Naive B cell (primary cell): ENCODE data around the gene RFTN1. TPM values are rescaled to one million over a fixed set of nuclear protein-coding genes. Genes with fewer than 3 reads are reported as not detected.
A peak's percentile ranks its signal among the peaks of the same experiment; 100 is the strongest.

Experiments
- ATAC-seq, 2 donors: fragments of 150-1000 bp; cut with Tn5 transposase; 2 replicates each; pipeline ENCODE4 v1.10.0; 2021; ENCODE audit warnings: low read depth in 2 of 2, mild to moderate bottlenecking in 2 of 2, moderate library complexity in 2 of 2
- DNase-seq: peaks from one replicate; pipeline ENCODE4 v3.0.0; 2022
- H3K27ac Mint-ChIP-seq, 6 donors: one replicate each; pipeline ENCODE4 v1.8.0; 2020 to 2022; ENCODE audit warnings: mild to moderate bottlenecking in 6 of 6, mixed read lengths in 6 of 6, moderate library complexity in 5 of 6, inconsistent platforms in 2 of 6
- H3K27me3 Mint-ChIP-seq, 3 donors: one replicate each; pipeline ENCODE4 v1.8.0; 2021 to 2022; ENCODE audit warnings: mixed read lengths in 3 of 3, mild to moderate bottlenecking in 1 of 3
- H3K36me3 Mint-ChIP-seq, 2 donors: one replicate each; pipeline ENCODE4 v1.8.0; 2020 to 2022; ENCODE audit warnings: mixed read lengths in 2 of 2, inconsistent platforms in 1 of 2, mild to moderate bottlenecking in 1 of 2
- H3K4me1 Mint-ChIP-seq, 3 donors: one replicate each; pipeline ENCODE4 v1.8.0; 2020 to 2022; ENCODE audit warnings: mixed read lengths in 3 of 3, inconsistent platforms in 1 of 3, mild to moderate bottlenecking in 1 of 3, moderate library complexity in 1 of 3
- H3K4me3 Mint-ChIP-seq, 8 donors: one replicate each; pipeline ENCODE4 v1.8.0; 2020 to 2022; ENCODE audit warnings: mild to moderate bottlenecking in 8 of 8, mixed read lengths in 8 of 8, moderate library complexity in 8 of 8, inconsistent platforms in 2 of 8
- H3K9me3 Mint-ChIP-seq, 7 donors: one replicate each; pipeline ENCODE4 v1.8.0; 2020 to 2022; ENCODE audit warnings: mixed read lengths in 7 of 7, mild to moderate bottlenecking in 5 of 7, inconsistent platforms in 2 of 7, moderate library complexity in 1 of 7
- polyA plus RNA-seq, 6 donors: library from polyadenylated mRNA; unstranded; fragments of 300-500 nt; fragmentation: Illumina TruSeq; gene quantifications; one replicate each; pipeline ENCODE4 v1.2.3, GENCODE V29; 2021; ENCODE audit warnings: low read depth in 6 of 6

The RFTN1 gene
- polyA plus RNA-seq, 6 donors from 2014 or later = 63.0 to 147 (median 106) TPM

GRCh38 chr3:16442730-16443129, 70.8 kb downstream of the RFTN1 start:
- peaks cover 0 to 4% (median 0%) of the 10 kb centered on the region in 7 donors for H3K9me3 Mint-ChIP-seq
- no peaks in the 10 kb centered on the region for H3K27me3 Mint-ChIP-seq
- peak overlapping the region in 1 of 6 donors; percentile 64 for H3K27ac Mint-ChIP-seq
- H3K36me3 Mint-ChIP-seq = peaks cover 7 to 19% of the 10 kb centered on the region in 2 donors
- no peak overlapping the region for H3K4me3 Mint-ChIP-seq
- H3K4me1 Mint-ChIP-seq = peaks cover 18 to 60% (median 41%) of the 10 kb centered on the region in 3 donors
- DNase-seq (no peak), ATAC-seq (no peak)

- no peak overlapping the region for H3K4me3 Mint-ChIP-seq
- no peaks in the 10 kb centered on the region for H3K27me3 Mint-ChIP-seq
- no peak for ATAC-seq
- peaks cover 10 to 51% (median 31%) of the 10 kb centered on the region in 3 donors for H3K4me1 Mint-ChIP-seq
- peaks cover 0 to 4% (median 1%) of the 10 kb centered on the region in 7 donors for H3K9me3 Mint-ChIP-seq
- no peak for DNase-seq
- H3K27ac Mint-ChIP-seq = peak overlapping the region in 1 of 6 donors; percentile 41
- peaks cover 7 to 19% of the 10 kb centered on the region in 2 donors for H3K36me3 Mint-ChIP-seq
Observed at GRCh38 chr3:16441371-16441875, 72.1 kb downstream of the RFTN1 start.

DNA sequence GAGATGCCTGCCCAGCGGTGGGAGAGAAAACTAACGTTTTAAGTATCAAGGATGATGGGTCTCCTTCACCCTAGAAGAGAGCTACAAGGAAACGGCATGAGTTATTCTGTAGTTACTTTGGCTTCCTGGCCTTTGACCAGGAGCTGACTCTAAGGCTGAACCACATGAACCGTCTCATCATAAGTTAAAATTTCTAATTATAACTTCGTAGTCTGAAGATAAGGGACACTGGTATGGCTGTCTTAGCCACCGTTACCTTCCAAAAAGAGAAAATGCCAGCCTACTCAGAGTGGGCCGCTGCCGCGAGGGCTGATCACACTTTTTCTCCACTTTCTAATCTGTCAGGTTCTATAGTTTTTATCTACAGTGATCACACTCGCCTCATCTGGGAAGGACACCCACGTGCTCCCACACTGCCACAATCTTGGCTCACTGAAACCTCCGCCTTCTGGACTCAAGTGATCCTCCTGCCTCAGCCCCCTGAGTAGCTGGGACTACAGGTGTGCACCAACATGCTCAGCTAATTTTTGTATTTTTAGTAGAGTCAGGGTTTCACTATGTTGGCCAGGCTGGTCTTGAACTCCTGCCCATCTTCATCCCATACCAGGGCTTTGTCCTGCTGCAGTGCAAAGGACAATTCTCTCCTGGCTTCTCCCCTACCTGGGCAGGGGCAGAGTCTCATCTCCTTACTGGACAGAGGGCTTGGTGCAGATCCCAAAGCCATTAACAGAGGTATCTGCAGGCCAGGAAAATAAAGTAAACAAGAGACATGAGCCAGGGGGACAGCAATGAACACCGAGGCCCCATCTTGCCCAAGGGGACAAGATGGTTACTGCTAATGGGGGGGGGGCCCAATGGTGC, 73.4 kb downstream of the RFTN1 start:
- H3K4me1 Mint-ChIP-seq = peaks cover 10 to 51% (median 31%) of the 10 kb centered on the region in 3 donors
- H3K4me3 Mint-ChIP-seq = peak overlapping the region in 1 of 8 donors; percentile 16
- DNase-seq (no peak), ATAC-seq (no peak)
- no peak overlapping the region for H3K27ac Mint-ChIP-seq
- H3K27me3 Mint-ChIP-seq = no peaks in the 10 kb centered on the region
- peaks cover 0 to 8% (median 1%) of the 10 kb centered on the region in 7 donors for H3K9me3 Mint-ChIP-seq
- peaks cover 7 to 16% of the 10 kb centered on the region in 2 donors for H3K36me3 Mint-ChIP-seq

- H3K27ac Mint-ChIP-seq = no peak overlapping the region
- ATAC-seq = no peak
- H3K27me3 Mint-ChIP-seq = no peaks in the 10 kb centered on the region
- H3K9me3 Mint-ChIP-seq = peaks cover 0 to 8% (median 1%) of the 10 kb centered on the region in 7 donors
- no peak overlapping the region for H3K4me3 Mint-ChIP-seq
- peaks cover 7 to 11% of the 10 kb centered on the region in 2 donors for H3K36me3 Mint-ChIP-seq
- H3K4me1 Mint-ChIP-seq = peaks cover 13 to 56% (median 35%) of the 10 kb centered on the region in 3 donors
- no peak for DNase-seq
Observed at GRCh38 chr3:16439163-16439847, 74.2 kb downstream of the RFTN1 start.

GRCh38 chr3:16437640-16438039, 75.9 kb downstream of the RFTN1 start:
- H3K36me3 Mint-ChIP-seq = peaks cover 0 to 2% of the 10 kb centered on the region in 2 donors
- H3K27me3 Mint-ChIP-seq = no peaks in the 10 kb centered on the region
- H3K9me3 Mint-ChIP-seq = peaks cover 0 to 4% (median 0%) of the 10 kb centered on the region in 7 donors
- no peak overlapping the region for H3K4me3 Mint-ChIP-seq
- H3K4me1 Mint-ChIP-seq = peaks cover 23 to 67% (median 40%) of the 10 kb centered on the region in 3 donors
- ATAC-seq = no peak
- no peak overlapping the region for H3K27ac Mint-ChIP-seq
- DNase-seq = no peak

DNA sequence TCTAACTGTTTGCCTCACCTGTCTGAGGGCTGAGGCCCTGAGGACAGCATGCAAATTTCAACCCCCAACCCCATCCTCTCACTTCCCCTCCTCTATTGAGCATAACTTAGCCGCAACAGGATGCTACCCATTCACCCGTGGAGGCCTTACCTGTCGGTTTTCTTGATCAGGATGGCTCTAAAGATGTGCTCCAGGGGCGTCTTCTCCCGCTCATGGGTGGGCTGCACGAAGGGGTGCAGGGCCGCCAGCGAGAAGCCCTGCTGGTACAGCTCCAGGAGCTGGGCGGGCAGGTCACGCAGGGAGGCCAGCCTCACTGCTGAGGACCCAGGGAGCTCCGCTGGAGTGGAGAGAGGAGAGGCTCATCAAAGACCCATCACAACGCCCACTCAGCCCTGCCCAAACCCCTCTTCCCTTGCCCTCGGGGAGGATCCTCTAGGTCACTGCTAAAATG, 79.8 kb downstream of the RFTN1 start:
- peaks cover 48 to 71% (median 59%) of the 10 kb centered on the region in 3 donors for H3K4me1 Mint-ChIP-seq
- peak overlapping the region; percentile 34 to 85 (median 71) for H3K4me3 Mint-ChIP-seq
- H3K27ac Mint-ChIP-seq = peak overlapping the region; percentile 54 to 94 (median 88)
- DNase-seq (peak; percentile 80), ATAC-seq (peak; percentile 89 to 96)
- peaks cover 0 to 24% of the 10 kb centered on the region in 2 donors for H3K36me3 Mint-ChIP-seq
- H3K9me3 Mint-ChIP-seq = peaks cover 0 to 4% (median 0%) of the 10 kb centered on the region in 7 donors
- peaks cover 0 to 5% (median 0%) of the 10 kb centered on the region in 3 donors for H3K27me3 Mint-ChIP-seq

DNA sequence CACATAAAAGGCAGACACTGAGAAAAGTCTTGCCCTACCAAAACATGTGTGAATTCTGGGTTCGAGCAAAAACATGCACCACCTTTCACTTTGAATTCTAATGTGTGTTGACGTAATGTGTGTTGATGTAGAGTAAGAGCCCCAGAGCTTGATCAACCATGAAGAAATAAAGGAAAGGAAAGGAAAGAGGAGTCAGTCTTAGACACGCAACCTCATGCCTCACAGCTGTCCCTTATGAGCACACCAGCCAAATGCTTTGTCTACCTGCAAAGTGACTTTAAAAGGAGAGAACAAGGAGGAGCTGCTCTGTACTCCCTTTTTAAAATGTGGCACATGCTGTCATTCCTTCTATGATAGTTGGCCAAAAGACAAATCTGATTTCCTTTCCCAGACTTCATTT, 80.8 kb downstream of the RFTN1 start:
- peak overlapping the region in 7 of 8 donors; percentile 0 to 78 (median 44) for H3K4me3 Mint-ChIP-seq
- peaks cover 0 to 24% of the 10 kb centered on the region in 2 donors for H3K36me3 Mint-ChIP-seq
- peaks cover 0 to 4% (median 0%) of the 10 kb centered on the region in 7 donors for H3K9me3 Mint-ChIP-seq
- no peak for DNase-seq
- peaks cover 0 to 5% (median 0%) of the 10 kb centered on the region in 3 donors for H3K27me3 Mint-ChIP-seq
- H3K4me1 Mint-ChIP-seq = peaks cover 48 to 74% (median 65%) of the 10 kb centered on the region in 3 donors
- peak overlapping the region in 5 of 6 donors; percentile 30 to 88 (median 68) for H3K27ac Mint-ChIP-seq
- ATAC-seq = no peak

DNA sequence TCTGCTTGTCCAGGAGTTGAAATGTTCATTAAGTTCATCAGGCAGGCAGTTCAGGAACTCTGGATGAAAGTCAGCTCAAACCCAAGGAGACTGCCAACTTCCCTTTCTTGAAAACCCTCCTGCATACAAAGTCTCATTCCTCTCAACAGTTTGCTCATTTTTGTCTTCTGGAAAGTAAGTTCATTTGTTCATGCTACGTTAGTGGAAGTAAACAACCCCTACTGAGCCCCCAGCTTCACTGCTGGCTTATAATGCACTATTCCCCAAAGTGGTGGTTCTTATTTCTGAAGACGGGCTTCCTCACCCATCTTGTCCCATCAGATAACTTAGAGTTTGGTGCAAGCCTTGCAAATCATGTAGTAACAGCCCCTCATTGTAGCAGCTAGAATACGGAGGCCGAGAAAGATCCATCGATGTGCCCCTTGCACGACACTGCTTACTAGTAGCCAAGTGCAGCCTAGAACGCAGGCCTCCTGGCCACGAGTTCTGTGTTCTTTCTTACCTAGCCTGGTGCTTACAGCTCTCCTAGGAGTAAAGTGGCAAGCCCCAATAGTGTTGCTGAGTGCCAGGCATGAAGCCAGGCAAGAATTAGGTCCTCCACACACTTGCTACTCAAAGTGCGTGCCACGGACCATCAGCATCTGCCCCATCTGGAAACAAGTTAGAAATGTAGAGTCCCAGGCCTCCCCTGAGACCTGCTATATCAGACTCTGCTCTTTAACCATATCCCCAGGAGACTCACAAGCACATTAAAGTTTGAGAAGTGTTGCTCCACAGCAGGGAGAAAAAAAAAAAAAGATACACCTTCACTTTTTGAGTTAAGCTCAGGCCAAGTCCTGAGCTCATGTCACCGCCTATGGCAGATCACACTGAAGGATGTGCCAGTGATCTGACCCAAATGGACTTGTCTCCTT, 82.5 kb downstream of the RFTN1 start:
- Mint-ChIP-seq H3K36me3 (peaks cover 9 to 34% of the 10 kb centered on the region in 2 donors), H3K9me3 (peaks cover 0 to under 1% (median 0%) of the 10 kb centered on the region in 7 donors), H3K27ac (peak overlapping the region in 5 of 6 donors; percentile 53 to 93 (median 73)), H3K4me3 (peak overlapping the region; percentile 39 to 79 (median 72)), H3K27me3 (peaks cover 0 to 5% (median 0%) of the 10 kb centered on the region in 3 donors), H3K4me1 (peaks cover 48 to 85% (median 77%) of the 10 kb centered on the region in 3 donors)
- ATAC-seq (peak; percentile 57 to 72), DNase-seq (peak; percentile 64)

DNA sequence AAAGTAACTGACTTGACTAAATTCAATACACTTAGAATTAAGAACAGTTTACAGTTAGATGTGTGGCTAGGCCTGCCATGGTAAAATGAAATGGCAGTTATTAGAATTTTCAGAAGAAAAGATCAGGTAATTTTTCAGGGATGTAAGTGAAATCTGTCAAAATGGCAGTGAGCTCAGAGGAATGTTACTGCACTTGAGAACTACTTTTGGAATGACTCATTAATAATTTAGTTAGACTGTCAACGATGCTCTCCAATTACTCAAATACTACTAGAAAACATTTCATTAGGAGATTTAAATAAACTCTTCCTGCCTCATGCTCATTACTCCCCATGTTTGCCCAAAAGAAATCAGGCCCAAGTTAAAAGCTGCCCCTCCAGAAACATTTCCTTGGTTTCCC, 84.4 kb downstream of the RFTN1 start:
- Mint-ChIP-seq H3K4me1 (peaks cover 51 to 82% (median 81%) of the 10 kb centered on the region in 3 donors), H3K9me3 (no peaks in the 10 kb centered on the region), H3K36me3 (peaks cover 16 to 35% of the 10 kb centered on the region in 2 donors), H3K4me3 (no peak overlapping the region), H3K27ac (no peak overlapping the region), H3K27me3 (peaks cover 0 to 5% (median 0%) of the 10 kb centered on the region in 3 donors)
- ATAC-seq = no peak
- DNase-seq = no peak

GRCh38 chr3:16428612-16429011, 84.9 kb downstream of the RFTN1 start:
- peaks cover 16 to 35% of the 10 kb centered on the region in 2 donors for H3K36me3 Mint-ChIP-seq
- peaks cover 46 to 81% (median 76%) of the 10 kb centered on the region in 3 donors for H3K4me1 Mint-ChIP-seq
- H3K4me3 Mint-ChIP-seq = no peak overlapping the region
- no peak overlapping the region for H3K27ac Mint-ChIP-seq
- DNase-seq (no peak), ATAC-seq (no peak)
- peaks cover 0 to 5% (median 0%) of the 10 kb centered on the region in 3 donors for H3K27me3 Mint-ChIP-seq
- no peaks in the 10 kb centered on the region for H3K9me3 Mint-ChIP-seq

GRCh38 chr3:16427103-16427965, 86.2 kb downstream of the RFTN1 start:
- Mint-ChIP-seq H3K27ac (no peak overlapping the region), H3K27me3 (peaks cover 0 to 5% (median 0%) of the 10 kb centered on the region in 3 donors), H3K36me3 (peaks cover 16 to 33% of the 10 kb centered on the region in 2 donors), H3K9me3 (no peaks in the 10 kb centered on the region), H3K4me3 (no peak overlapping the region), H3K4me1 (peaks cover 33 to 77% (median 64%) of the 10 kb centered on the region in 3 donors)
- no peak for DNase-seq
- ATAC-seq = no peak
